Loucy (cell line): Measurements from ENCODE around the gene CCDC70.
"Not testable (repeated sequence)": the region's sequence is repeated elsewhere in the genome, so short reads cannot be mapped to it uniquely, and the experiment has no call there.

Experiments
- H2AFZ ChIP-seq: fragments of 200-600 bp; sonication (generic); 2 replicates; pipeline ENCODE4 v1.6.0; 2016; ENCODE audit warnings: antibody characterized with exemption, mild to moderate bottlenecking, low read length, moderate library complexity
- H3F3A ChIP-seq: fragments of 200-600 bp; 2 replicates; pipeline ENCODE4 v1.6.0; 2016; ENCODE audit warnings: antibody characterized with exemption, low read depth, mild to moderate bottlenecking
- H3K27me3 ChIP-seq: fragments of 200-600 bp; sonication (generic); 2 replicates; pipeline ENCODE4 v1.6.1; 2014; ENCODE audit warnings: low read length, mild to moderate bottlenecking; ENCODE audit not compliant: insufficient read depth, poor library complexity, severe bottlenecking
- H3K36me3 ChIP-seq: fragments of 200-600 bp; sonication (generic); 2 replicates; pipeline ENCODE4 v1.6.1; 2016; ENCODE audit warnings: low read length; ENCODE audit not compliant: insufficient read depth
- H3K4me1 ChIP-seq: fragments of 200-600 bp; sonication (generic); 2 replicates; pipeline ENCODE4 v1.5.1; 2014; ENCODE audit warnings: low read length, mild to moderate bottlenecking; ENCODE audit not compliant: insufficient read depth, poor library complexity, severe bottlenecking
- H3K4me2 ChIP-seq: fragments of 200-600 bp; sonication (generic); 2 replicates; pipeline ENCODE4 v1.6.0; 2014; ENCODE audit warnings: antibody characterized with exemption, low read length, low read depth, mild to moderate bottlenecking; ENCODE audit not compliant: poor library complexity, severe bottlenecking
- H3K4me3 ChIP-seq: fragments of 200-600 bp; sonication (generic); 2 replicates; pipeline ENCODE4 v1.5.1; 2014; ENCODE audit warnings: low read length, mild to moderate bottlenecking, mixed read lengths; ENCODE audit not compliant: poor library complexity, severe bottlenecking
- H3K79me2 ChIP-seq: fragments of 200-600 bp; sonication (generic); 2 replicates; pipeline ENCODE4 v1.6.1; 2014; ENCODE audit warnings: low read length; ENCODE audit not compliant: insufficient read depth
- H3K9ac ChIP-seq: fragments of 200-600 bp; sonication (generic); 2 replicates; pipeline ENCODE4 v1.6.0; 2014; ENCODE audit warnings: mild to moderate bottlenecking, low read depth, low read length, moderate library complexity; ENCODE audit not compliant: poor library complexity, severe bottlenecking
- H3K9me2 ChIP-seq: fragments of 200-600 bp; sonication (generic); replicated peaks from 2 replicates; pipeline ENCODE4 v1.6.1; 2016; ENCODE audit warnings: low read depth, low read length, mixed read lengths
- H3K9me3 ChIP-seq: fragments of 200-600 bp; sonication (generic); 2 replicates; pipeline ENCODE4 v1.6.1; 2014; ENCODE audit warnings: mild to moderate bottlenecking, antibody characterized with exemption, low read length, low read depth; ENCODE audit not compliant: insufficient read depth
- H4K20me1 ChIP-seq: fragments of 200-600 bp; sonication (generic); 2 replicates; pipeline ENCODE4 v1.6.0; 2014; ENCODE audit warnings: antibody characterized with exemption, low read length, mild to moderate bottlenecking; ENCODE audit not compliant: insufficient read depth, poor library complexity, severe bottlenecking
- EZH2phosphoT487 ChIP-seq: fragments of 200-600 bp; IDR thresholded peaks from 2 replicates; pipeline ENCODE4 v1.6.1; 2018; ENCODE audit warnings: antibody characterized with exemption, mild to moderate bottlenecking, moderate library complexity, borderline replicate concordance
- TF ChIP-seq, protein P1 (sequence below): fragments of 200-600 bp; sonication (generic); conservative IDR thresholded peaks from 2 replicates; pipeline ENCODE4 v1.5.1; 2014; ENCODE audit warnings: mild to moderate bottlenecking, antibody characterized with exemption, low read length

Gene CCDC70

DNA sequence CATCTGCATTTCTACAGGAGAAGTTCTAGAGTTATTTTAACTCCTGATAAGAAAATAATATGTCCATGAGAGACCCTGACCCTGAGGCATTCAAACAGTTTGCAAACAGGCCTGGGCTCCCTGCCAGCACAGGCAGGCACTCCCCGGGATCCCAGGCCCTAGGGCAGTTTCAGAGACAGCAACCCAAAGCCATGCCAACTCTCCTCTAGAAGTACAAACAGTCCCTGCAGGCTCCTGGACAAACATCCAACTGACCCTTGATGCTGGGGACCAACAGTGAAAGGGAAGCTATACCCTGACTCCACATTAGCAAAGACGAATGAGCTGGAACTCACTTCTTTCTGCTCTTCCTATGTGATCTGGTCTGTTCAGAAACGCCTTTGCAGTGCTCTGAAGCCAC is 44.8 kb downstream of the CCDC70 start:
- peaks cover 28% of the 10 kb centered on the region for H3K4me1 ChIP-seq
- H3K27me3 ChIP-seq = no peaks in the 10 kb centered on the region
- H3K4me3 ChIP-seq = no peak overlapping the region
- no peaks in the 10 kb centered on the region for H3K79me2 ChIP-seq
- H3F3A ChIP-seq = no peaks in the 10 kb centered on the region
- H4K20me1 ChIP-seq = no peaks in the 10 kb centered on the region
- peak overlapping the region; percentile 48; the same call in 1 of the 2 replicates for H2AFZ ChIP-seq
- H3K9me3 ChIP-seq = no peaks in the 10 kb centered on the region
- TF ChIP-seq, protein P1, sequence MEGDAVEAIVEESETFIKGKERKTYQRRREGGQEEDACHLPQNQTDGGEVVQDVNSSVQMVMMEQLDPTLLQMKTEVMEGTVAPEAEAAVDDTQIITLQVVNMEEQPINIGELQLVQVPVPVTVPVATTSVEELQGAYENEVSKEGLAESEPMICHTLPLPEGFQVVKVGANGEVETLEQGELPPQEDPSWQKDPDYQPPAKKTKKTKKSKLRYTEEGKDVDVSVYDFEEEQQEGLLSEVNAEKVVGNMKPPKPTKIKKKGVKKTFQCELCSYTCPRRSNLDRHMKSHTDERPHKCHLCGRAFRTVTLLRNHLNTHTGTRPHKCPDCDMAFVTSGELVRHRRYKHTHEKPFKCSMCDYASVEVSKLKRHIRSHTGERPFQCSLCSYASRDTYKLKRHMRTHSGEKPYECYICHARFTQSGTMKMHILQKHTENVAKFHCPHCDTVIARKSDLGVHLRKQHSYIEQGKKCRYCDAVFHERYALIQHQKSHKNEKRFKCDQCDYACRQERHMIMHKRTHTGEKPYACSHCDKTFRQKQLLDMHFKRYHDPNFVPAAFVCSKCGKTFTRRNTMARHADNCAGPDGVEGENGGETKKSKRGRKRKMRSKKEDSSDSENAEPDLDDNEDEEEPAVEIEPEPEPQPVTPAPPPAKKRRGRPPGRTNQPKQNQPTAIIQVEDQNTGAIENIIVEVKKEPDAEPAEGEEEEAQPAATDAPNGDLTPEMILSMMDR = no peak
- TF ChIP-seq EZH2phosphoT487 = no peak
- no peak overlapping the region for H3K4me2 ChIP-seq
- no peaks in the 10 kb centered on the region for H3K36me3 ChIP-seq
- no peaks in the 10 kb centered on the region for H3K9me2 ChIP-seq
- H3K9ac ChIP-seq = no peak overlapping the region

DNA sequence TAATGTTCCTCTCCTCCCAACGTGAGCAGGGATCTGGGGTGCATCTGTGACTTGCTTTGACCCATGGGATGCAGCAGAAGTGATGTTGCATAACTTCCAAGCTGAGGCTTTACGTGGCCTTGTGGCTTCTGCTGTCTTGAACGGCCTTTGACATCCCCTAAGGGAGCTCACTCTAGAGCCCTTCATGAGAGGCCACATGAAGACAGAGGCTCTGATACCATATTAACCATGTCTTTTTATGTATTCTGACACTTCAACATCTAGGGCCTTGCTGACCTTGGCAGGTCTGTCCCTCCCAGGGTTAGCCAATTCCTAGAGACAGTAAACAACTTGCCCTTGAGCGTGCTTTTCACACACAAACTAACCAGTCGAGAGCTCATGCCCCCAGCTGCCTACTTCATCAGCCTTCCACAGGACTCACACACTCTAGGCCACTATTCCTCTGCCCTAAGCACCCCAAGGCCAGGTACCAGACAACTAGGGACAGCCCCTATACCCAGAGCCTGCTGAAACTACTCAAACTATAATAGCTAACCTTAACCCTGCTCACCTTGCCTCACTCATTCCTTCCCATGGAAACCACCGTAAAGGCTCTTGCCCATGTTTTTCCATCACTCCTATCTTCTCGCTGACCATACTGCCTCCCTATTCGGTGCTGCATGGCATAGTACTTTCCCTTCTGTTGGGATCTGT is 45.4 kb downstream of the CCDC70 start:
- Histone ChIP-seq H3K9ac (no peak overlapping the region), H2AFZ (no peak overlapping the region), H3F3A (no peaks in the 10 kb centered on the region), H3K4me1 (peaks cover 28% of the 10 kb centered on the region), H3K9me2 (no peaks in the 10 kb centered on the region), H3K4me2 (no peak overlapping the region), H3K79me2 (no peaks in the 10 kb centered on the region), H3K36me3 (no peaks in the 10 kb centered on the region), H3K9me3 (no peaks in the 10 kb centered on the region), H4K20me1 (no peaks in the 10 kb centered on the region), H3K4me3 (no peak overlapping the region), H3K27me3 (no peaks in the 10 kb centered on the region)
- no peak for TF ChIP-seq EZH2phosphoT487
- TF ChIP-seq, protein P1 = no peak

- not testable (repeated sequence) for H2AFZ ChIP-seq, H3K79me2 ChIP-seq, H3K27me3 ChIP-seq, H3K4me2 ChIP-seq, H3K9ac ChIP-seq, H3K9me2 ChIP-seq, H4K20me1 ChIP-seq, H3K4me3 ChIP-seq, H3F3A ChIP-seq, H3K9me3 ChIP-seq, H3K36me3 ChIP-seq
- peaks cover 28% of the 10 kb centered on the region for H3K4me1 ChIP-seq
Observed at GRCh38 chr13:51909265-51909664, 47.5 kb downstream of the CCDC70 start.

- Histone ChIP-seq H3F3A (no peaks in the 10 kb centered on the region), H3K9me2 (no peaks in the 10 kb centered on the region), H3K4me2 (no peak overlapping the region), H3K79me2 (no peaks in the 10 kb centered on the region), H3K9me3 (no peaks in the 10 kb centered on the region), H4K20me1 (no peaks in the 10 kb centered on the region), H3K9ac (no peak overlapping the region), H3K4me3 (no peak overlapping the region), H3K4me1 (peaks cover 26% of the 10 kb centered on the region), H3K27me3 (no peaks in the 10 kb centered on the region), H2AFZ (no peak overlapping the region), H3K36me3 (no peaks in the 10 kb centered on the region)
- no peak for TF ChIP-seq EZH2phosphoT487
- TF ChIP-seq, protein P1 = no peak
Observed at GRCh38 chr13:51910508-51910907, 48.7 kb downstream of the CCDC70 start.
